ENCODE data around the gene ST6GAL1.
"Not testable (repeated sequence)": the region's sequence is repeated elsewhere in the genome, so short reads cannot be mapped to it uniquely, and the experiment has no call there.

DNA sequence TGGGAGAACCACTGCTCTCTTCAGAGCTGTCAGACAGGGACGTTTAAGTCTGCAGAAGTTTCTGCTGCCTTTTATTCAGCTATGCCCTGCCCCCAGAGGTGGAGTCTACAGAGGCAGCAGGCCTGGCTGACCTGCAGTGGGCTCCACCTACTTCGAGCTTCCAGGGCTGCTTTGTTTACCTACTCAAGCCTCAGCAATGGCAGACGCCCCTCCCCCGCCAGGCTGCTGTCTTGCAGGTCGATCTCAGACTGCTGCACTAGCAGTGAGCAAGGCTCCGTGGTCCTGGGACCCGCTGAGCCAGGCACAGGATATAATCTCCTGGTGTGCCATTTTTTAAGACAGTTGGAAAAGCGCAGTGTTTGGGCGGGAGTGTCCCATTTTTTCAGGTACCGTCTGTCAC is 127.5 kb downstream of the ST6GAL1 start:
- not testable (repeated sequence) for TF ChIP-seq SUZ12 (IDR thresholded peaks at IDR 0.05; ENCODE audit: extremely low read depth, insufficient read depth, insufficient read length); YY1 (IDR thresholded peaks at IDR 0.05; ENCODE audit: insufficient read depth, insufficient read length); ZNF274 (IDR thresholded peaks at IDR 0.05; ENCODE audit: low read depth, low read length)
